Measurements from ENCODE around the gene COL4A2. TPM values are rescaled to one million over a fixed set of nuclear protein-coding genes. Genes with fewer than 3 reads are reported as not detected.

Gene COL4A2
- polyA plus RNA-seq, 1 donor (not counting 4 experiments of a cell fraction or from before 2014, with no cell fraction given): 30.7 TPM

DNA sequence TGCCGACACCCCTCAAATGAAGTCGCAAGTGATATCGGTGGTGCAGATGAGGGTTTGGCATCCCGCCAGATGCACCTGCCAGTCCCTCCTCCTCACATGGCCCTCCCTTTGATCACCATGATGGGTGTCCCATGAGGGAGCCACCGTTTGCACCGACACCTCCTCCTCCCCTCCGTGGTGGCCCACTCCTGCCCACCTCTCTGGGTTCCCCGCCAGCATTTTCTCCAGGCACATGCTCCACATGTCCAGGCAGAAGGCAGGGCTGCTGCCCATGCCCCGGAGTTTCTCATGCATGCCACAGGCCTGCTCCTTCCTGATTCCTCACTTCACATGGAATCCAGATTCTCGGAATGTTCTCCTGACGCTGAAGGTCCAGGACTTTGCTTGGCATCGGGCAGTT lies 49.3 kb downstream of the COL4A2 start:
- no peak for FAIRE-seq
- Histone ChIP-seq H2AFZ (ENCODE audit: control insufficient read depth, low read length) (no peak overlapping the region), H3K27me3 (ENCODE audit: control insufficient read depth, extremely low read depth, insufficient read depth, low read length) (no peaks in the 10 kb centered on the region), H3K9me3 (ENCODE audit: control insufficient read depth, low read depth, low read length) (no peaks in the 10 kb centered on the region), H3K36me3 (ENCODE audit: control insufficient read depth in 2 of 2, extremely low read depth in 1 of 2, insufficient read depth in 2 of 2, low read length in 2 of 2) (peaks cover 2 to 10% of the 10 kb centered on the region in 2 experiments), H3K9ac (ENCODE audit: control insufficient read depth, extremely low read depth, insufficient read depth, low read length) (no peak overlapping the region), H3K27ac (ENCODE audit: control insufficient read depth, insufficient read depth, low read length) (no peak overlapping the region), H3K4me3 (ENCODE audit: control insufficient read depth in 2 of 3, extremely low read depth in 1 of 3, insufficient read depth in 2 of 3, low read depth in 1 of 3, low read length in 3 of 3) (no peak overlapping the region), H3K4me1 (ENCODE audit: control insufficient read depth, extremely low read depth, insufficient read depth, low read length) (peaks cover 2% of the 10 kb centered on the region), H3K79me2 (ENCODE audit: control insufficient read depth, insufficient read depth, low read length) (peaks cover 32% of the 10 kb centered on the region), H3K4me2 (ENCODE audit: control insufficient read depth, extremely low read depth, insufficient read depth, low read depth, low read length) (no peak overlapping the region), H4K20me1 (ENCODE audit: control insufficient read depth, extremely low read depth, insufficient read depth, low read length) (peaks cover 2% of the 10 kb centered on the region), H3K9me1 (ENCODE audit: control insufficient read depth, extremely low read depth, insufficient read depth, low read length) (peaks cover 3% of the 10 kb centered on the region)
- dilution Hi-C loops (cut with MboI; ENCODE audit: extremely low pct_ligation_motif_present, low sequenced_read_pairs): no loop called here
- no peak for DNase-seq (ENCODE audit: low read depth, low spot score)
- no peak for TF ChIP-seq EZH2 (IDR thresholded peaks at IDR 0.05; ENCODE audit: low read length)
- TF ChIP-seq, protein P1, sequence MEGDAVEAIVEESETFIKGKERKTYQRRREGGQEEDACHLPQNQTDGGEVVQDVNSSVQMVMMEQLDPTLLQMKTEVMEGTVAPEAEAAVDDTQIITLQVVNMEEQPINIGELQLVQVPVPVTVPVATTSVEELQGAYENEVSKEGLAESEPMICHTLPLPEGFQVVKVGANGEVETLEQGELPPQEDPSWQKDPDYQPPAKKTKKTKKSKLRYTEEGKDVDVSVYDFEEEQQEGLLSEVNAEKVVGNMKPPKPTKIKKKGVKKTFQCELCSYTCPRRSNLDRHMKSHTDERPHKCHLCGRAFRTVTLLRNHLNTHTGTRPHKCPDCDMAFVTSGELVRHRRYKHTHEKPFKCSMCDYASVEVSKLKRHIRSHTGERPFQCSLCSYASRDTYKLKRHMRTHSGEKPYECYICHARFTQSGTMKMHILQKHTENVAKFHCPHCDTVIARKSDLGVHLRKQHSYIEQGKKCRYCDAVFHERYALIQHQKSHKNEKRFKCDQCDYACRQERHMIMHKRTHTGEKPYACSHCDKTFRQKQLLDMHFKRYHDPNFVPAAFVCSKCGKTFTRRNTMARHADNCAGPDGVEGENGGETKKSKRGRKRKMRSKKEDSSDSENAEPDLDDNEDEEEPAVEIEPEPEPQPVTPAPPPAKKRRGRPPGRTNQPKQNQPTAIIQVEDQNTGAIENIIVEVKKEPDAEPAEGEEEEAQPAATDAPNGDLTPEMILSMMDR (optimal IDR thresholded peaks at IDR 0.05 in 1 of 3, IDR thresholded peaks at IDR 0.05 in 1 of 3, conservative IDR thresholded peaks at IDR 0.05 in 1 of 3; ENCODE audit: extremely low read depth in 1 of 3, insufficient read depth in 2 of 3, low read length in 3 of 3): no peak

DNA sequence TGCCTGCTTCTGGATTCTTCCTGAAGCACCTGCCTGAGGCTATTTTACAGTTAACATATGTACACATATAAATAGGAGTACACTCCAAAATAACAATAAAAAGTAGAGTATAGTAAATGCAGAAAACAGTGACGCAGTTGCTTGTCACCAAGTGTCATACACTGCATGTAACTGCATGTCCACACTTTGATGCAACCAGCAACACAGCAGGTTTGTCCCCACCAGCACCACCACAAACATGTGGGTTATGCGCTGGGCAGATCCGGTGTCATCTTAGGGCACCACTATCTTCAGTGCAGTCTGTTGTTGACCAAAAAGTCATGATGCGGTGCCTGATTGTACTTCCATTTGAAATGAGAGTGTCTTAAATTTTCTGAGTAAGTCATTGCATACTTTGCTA lies 51.3 kb downstream of the COL4A2 start:
- FAIRE-seq (no peak), DNase-seq (ENCODE audit: low read depth, low spot score) (no peak)
- Histone ChIP-seq H4K20me1 (ENCODE audit: control insufficient read depth, extremely low read depth, insufficient read depth, low read length) (no peaks in the 10 kb centered on the region), H3K9me3 (ENCODE audit: control insufficient read depth, low read depth, low read length) (no peaks in the 10 kb centered on the region), H3K27me3 (ENCODE audit: control insufficient read depth, extremely low read depth, insufficient read depth, low read length) (no peaks in the 10 kb centered on the region), H2AFZ (ENCODE audit: control insufficient read depth, low read length) (no peak overlapping the region), H3K9ac (ENCODE audit: control insufficient read depth, extremely low read depth, insufficient read depth, low read length) (no peak overlapping the region), H3K36me3 (ENCODE audit: control insufficient read depth in 2 of 2, extremely low read depth in 1 of 2, insufficient read depth in 2 of 2, low read length in 2 of 2) (peaks cover 2 to 10% of the 10 kb centered on the region in 2 experiments), H3K27ac (ENCODE audit: control insufficient read depth, insufficient read depth, low read length) (no peak overlapping the region), H3K4me2 (ENCODE audit: control insufficient read depth, extremely low read depth, insufficient read depth, low read depth, low read length) (no peak overlapping the region), H3K4me3 (ENCODE audit: control insufficient read depth in 2 of 3, extremely low read depth in 1 of 3, insufficient read depth in 2 of 3, low read depth in 1 of 3, low read length in 3 of 3) (no peak overlapping the region), H3K4me1 (ENCODE audit: control insufficient read depth, extremely low read depth, insufficient read depth, low read length) (no peaks in the 10 kb centered on the region), H3K9me1 (ENCODE audit: control insufficient read depth, extremely low read depth, insufficient read depth, low read length) (peaks cover 2% of the 10 kb centered on the region), H3K79me2 (ENCODE audit: control insufficient read depth, insufficient read depth, low read length) (peaks cover 14% of the 10 kb centered on the region)
- dilution Hi-C loops (cut with MboI; ENCODE audit: extremely low pct_ligation_motif_present, low sequenced_read_pairs): no loop called here
- TF ChIP-seq, protein P1 (optimal IDR thresholded peaks at IDR 0.05 in 1 of 3, IDR thresholded peaks at IDR 0.05 in 1 of 3, conservative IDR thresholded peaks at IDR 0.05 in 1 of 3; ENCODE audit: extremely low read depth in 1 of 3, insufficient read depth in 2 of 3, low read length in 3 of 3): no peak
- no peak for TF ChIP-seq EZH2 (IDR thresholded peaks at IDR 0.05; ENCODE audit: low read length)

Data from keratinocyte (primary cell).